Esophagus mucosa (tissue), 1 donor: ENCODE results near the gene RLIM. TPM values are rescaled to one million over a fixed set of nuclear protein-coding genes. Genes with fewer than 3 reads are reported as not detected.

Experiments used
- ATAC-seq: fragments of 200-7000 bp; cut with Tn5 transposase; one replicate; pipeline ENCODE4 v1.9.1; 2020
- total RNA-seq: library from RNA; stranded (reverse); gene quantifications from one replicate; pipeline ENCODE4 v1.2.4, GENCODE V29; 2023
- donor health status: DM: yes; HTN: yes; CAD: no.

The RLIM gene
- total RNA-seq, 1 donor from 2014 or later = 21.6 TPM

DNA sequence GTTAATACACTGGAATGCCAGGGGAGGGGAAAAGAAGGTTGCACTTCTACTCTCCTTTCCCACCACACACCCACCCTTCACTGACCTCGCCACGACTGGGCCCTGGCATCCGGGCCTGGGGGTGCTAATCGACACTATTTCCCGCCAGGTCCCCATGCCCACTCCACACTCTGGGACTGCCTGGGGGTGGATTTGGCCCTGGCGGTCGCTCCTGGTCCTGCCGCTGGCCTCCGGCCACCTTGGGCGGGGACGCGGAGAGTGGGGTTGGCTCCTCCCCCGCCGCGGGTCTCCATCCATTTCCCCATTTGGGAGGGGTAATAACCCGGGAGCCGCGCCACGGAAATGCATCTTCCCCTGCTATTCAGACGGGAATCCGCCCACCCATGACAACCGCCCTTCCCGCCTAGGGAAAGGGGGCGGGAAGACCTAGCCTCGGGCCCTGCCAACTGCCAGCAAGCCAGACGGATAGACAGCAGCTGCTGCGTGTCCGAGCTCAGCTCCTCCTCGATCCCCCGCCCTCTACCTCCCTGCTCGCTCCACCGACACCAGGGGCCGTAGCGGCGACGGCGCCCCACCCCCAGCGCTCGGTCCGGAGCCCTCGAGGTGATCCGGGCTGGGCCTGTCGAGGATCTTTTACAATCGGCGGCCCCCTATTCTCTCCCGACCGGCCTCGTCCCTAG is 78.1 kb downstream of the RLIM start:
- ATAC-seq = peak; percentile 55

DNA sequence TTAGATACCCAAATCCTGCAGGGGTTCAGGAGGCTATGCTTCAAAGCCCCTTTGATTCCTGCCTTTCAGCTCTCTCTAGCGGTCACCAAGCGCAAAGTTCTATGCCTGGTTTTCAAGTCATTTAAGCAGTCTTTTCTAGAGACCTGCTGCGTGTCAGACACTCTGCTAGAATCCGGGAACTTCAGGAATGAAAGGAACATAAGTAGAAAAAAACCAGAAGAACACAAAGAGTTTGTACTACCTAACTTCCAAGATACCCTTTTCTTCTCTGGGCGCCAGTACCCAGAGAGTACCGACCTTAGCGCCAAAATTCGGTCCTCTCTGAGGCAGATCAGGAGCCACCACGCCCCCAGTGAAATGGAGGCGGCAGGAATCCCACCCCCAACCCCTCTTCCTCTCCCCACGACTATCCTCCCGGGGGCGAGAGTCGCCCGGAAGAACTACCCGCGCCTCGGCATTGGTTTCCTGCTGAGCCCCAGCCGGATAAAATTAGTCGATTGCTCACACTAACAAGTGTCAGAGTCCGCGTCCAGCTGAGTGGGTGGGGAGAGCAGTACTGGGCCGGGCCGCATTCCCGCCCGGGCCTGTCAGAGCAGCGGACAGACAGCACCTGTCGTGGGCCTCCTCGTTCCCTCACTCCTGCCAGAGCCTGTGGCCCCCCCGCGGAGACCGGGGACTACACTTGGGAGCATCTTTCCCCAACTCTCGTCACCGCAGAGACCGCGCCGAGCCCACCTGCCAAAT is 78.8 kb downstream of the RLIM start:
- peak; percentile 84 for ATAC-seq

Other genes starting within 250 kb of the RLIM start
- gene SLC16A2, start 193.1 kb downstream of the RLIM start, total RNA-seq = 2.6 TPM